KMS-11 (cell line): Measurements from ENCODE around the gene MORN1.
"Not testable (repeated sequence)": the region's sequence is repeated elsewhere in the genome, so short reads cannot be mapped to it uniquely, and the experiment has no call there.

Experiments
- H2AFZ ChIP-seq: fragments of 200-600 bp; sonication (generic); 2 replicates; pipeline ENCODE4 v1.6.1; 2016; ENCODE audit warnings: antibody characterized with exemption, mixed run types, low read depth
- H3K27ac ChIP-seq: fragments of 200-600 bp; sonication (generic); 2 replicates; pipeline ENCODE4 v1.6.1; 2016; ENCODE audit warnings: mild to moderate bottlenecking, mixed run types
- H3K27me3 ChIP-seq: fragments of 200-600 bp; sonication (generic); 2 replicates; pipeline ENCODE4 v1.6.1; 2017; ENCODE audit warnings: mild to moderate bottlenecking, low read depth, mixed run types, moderate library complexity; ENCODE audit not compliant: insufficient read depth
- H3K36me3 ChIP-seq: fragments of 200-600 bp; sonication (generic); 2 replicates; pipeline ENCODE4 v1.6.1; 2017; ENCODE audit warnings: mild to moderate bottlenecking, mixed run types; ENCODE audit not compliant: insufficient read depth
- H3K4me1 ChIP-seq: fragments of 200-600 bp; sonication (generic); 2 replicates; pipeline ENCODE4 v1.6.1; 2016; ENCODE audit warnings: mild to moderate bottlenecking, low read depth, mixed run types; ENCODE audit not compliant: poor library complexity, severe bottlenecking
- H3K4me2 ChIP-seq: fragments of 200-600 bp; sonication (generic); 2 replicates; pipeline ENCODE4 v1.7.0; 2016; ENCODE audit warnings: mild to moderate bottlenecking, mixed run types
- H3K4me3 ChIP-seq: fragments of 200-600 bp; sonication (generic); IDR thresholded peaks from 2 replicates; pipeline ENCODE4 v1.6.1; 2017; ENCODE audit warnings: low read depth, low read length, mixed read lengths; ENCODE audit not compliant: insufficient read depth
- H3K79me2 ChIP-seq: fragments of 200-600 bp; sonication (generic); 2 replicates; pipeline ENCODE4 v1.6.1; 2016; ENCODE audit warnings: low read depth, mixed run types; ENCODE audit not compliant: insufficient read depth
- H3K9ac ChIP-seq: fragments of 200-600 bp; sonication (generic); 2 replicates; pipeline ENCODE4 v1.6.1; 2016; ENCODE audit warnings: mild to moderate bottlenecking, mixed run types
- H4K20me1 ChIP-seq: fragments of 200-600 bp; sonication (generic); 2 replicates; pipeline ENCODE4 v1.6.1; 2016; ENCODE audit warnings: mild to moderate bottlenecking, mixed run types; ENCODE audit not compliant: insufficient read depth
- TF ChIP-seq, protein P1 (sequence below): fragments of 200-600 bp; sonication (generic); conservative IDR thresholded peaks from 2 replicates; pipeline ENCODE4 v1.6.1; 2017; ENCODE audit warnings: low read depth, mild to moderate bottlenecking, antibody characterized with exemption, low read length, moderate library complexity, mixed read lengths

Gene MORN1

DNA sequence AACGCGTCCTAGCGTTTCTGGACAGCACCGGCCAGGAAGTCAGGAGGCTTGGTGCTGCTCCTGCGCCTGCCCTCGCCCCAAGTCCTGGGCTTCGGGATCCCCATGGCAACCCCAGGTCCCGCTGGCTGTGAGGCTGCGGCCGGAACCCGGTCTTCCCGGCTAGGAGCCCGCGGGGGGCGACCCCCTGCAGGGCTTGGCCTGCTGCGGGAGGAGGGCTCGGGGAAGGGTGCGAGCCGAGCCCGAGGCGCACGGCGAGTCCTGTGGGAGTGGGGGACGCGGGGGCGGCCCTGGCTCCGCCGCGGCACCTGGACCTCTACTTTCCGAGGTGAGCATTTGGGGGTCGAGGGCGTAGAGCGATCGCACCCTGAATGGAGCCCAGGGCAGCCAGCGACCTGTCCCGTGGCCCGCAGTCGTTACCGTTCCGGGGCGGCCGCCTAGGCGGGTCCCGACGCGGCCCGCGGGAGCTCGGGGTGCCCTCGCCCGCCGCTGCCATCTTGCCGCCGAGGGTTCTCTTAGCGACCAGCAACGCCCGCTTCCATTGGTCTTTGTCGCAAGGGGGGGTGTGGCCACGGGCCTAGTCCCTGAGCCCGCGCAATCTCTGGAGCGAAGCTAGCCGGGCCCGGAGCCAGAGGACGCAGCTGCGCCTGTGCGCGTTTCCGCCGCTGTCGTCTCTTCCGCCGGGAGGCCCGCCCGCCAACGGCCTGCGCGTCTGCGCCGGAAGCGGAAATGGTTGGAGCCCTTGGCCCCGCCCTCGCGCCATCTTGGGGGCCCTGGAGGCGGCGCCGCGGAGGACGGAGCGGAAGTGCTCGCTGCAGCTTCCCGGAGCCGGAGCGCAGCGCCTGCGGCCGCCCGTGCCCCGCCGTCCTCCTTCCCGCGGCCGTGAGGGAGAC lies at the start of gene MORN1, which contains the start of gene RER1:
TSS of gene MORN1 (minus strand) at position 514 of the 890 bp plus-strand sequence. CDS start at position 493, 21 bp downstream.
TSS of gene RER1 (plus strand) at position 801 of the 890 bp plus-strand sequence. CDS start 3,950 bp downstream, outside the sequence.
- Histone ChIP-seq H3K27me3 (no peaks in the 10 kb centered on the region), H3K36me3 (no peaks in the 10 kb centered on the region), H3K4me1 (peaks cover 17% of the 10 kb centered on the region), H2AFZ (peak within 1 kb of the TSS; percentile 85), H3K4me3 (peak within 1 kb of the TSS; percentile 77), H3K79me2 (peaks cover 19% of the 10 kb centered on the region), H4K20me1 (no peaks in the 10 kb centered on the region), H3K27ac (peak within 1 kb of the TSS; percentile 56), H3K4me2 (peak within 1 kb of the TSS; percentile 90), H3K9ac (peak within 1 kb of the TSS; percentile 77)
- TF ChIP-seq, protein P1, sequence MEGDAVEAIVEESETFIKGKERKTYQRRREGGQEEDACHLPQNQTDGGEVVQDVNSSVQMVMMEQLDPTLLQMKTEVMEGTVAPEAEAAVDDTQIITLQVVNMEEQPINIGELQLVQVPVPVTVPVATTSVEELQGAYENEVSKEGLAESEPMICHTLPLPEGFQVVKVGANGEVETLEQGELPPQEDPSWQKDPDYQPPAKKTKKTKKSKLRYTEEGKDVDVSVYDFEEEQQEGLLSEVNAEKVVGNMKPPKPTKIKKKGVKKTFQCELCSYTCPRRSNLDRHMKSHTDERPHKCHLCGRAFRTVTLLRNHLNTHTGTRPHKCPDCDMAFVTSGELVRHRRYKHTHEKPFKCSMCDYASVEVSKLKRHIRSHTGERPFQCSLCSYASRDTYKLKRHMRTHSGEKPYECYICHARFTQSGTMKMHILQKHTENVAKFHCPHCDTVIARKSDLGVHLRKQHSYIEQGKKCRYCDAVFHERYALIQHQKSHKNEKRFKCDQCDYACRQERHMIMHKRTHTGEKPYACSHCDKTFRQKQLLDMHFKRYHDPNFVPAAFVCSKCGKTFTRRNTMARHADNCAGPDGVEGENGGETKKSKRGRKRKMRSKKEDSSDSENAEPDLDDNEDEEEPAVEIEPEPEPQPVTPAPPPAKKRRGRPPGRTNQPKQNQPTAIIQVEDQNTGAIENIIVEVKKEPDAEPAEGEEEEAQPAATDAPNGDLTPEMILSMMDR: no peak

DNA sequence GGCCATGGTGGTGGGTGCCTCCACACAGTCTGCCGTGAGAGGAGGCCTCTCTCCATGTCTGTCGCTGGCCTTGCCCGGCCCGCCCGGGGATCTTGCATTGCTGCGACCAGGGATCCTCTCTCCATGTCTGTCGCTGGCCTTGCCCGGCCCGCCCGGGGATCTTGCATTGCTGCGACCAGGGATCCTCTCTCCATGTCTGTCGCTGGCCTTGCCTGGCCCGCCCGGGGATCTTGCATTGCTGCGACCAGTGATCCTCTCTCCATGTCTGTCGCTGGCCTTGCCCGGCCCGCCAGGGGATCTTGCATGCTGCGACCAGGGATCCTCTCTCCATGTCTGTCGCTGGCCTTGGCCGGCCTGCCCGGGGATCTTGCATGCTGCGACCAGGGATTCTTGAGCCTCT lies 49.0 kb upstream of the MORN1 start:
- H3K4me2 ChIP-seq, H2AFZ ChIP-seq, H4K20me1 ChIP-seq, H3K4me3 ChIP-seq, H3K27ac ChIP-seq, H3K9ac ChIP-seq, H3K36me3 ChIP-seq, H3K79me2 ChIP-seq: not testable (repeated sequence)
- Histone ChIP-seq H3K27me3 (peaks cover 71% of the 10 kb centered on the region), H3K4me1 (peaks cover 15% of the 10 kb centered on the region)

GRCh38 chr1:2439369-2439768 lies 48.0 kb upstream of the MORN1 start:
- TF ChIP-seq, protein P1: no peak
- peaks cover 71% of the 10 kb centered on the region for H3K27me3 ChIP-seq
- 0 out of 2 replicates have a peak overlapping the region, but pooled peaks have one; percentile 22 for H2AFZ ChIP-seq
- H3K4me2 ChIP-seq: peak overlapping the region; percentile 54; the same call in 1 of the 2 replicates
- H3K36me3 ChIP-seq: no peaks in the 10 kb centered on the region
- no peak overlapping the region for H3K9ac ChIP-seq
- no peak overlapping the region for H3K4me3 ChIP-seq
- peaks cover 15% of the 10 kb centered on the region for H3K4me1 ChIP-seq
- H4K20me1 ChIP-seq: no peaks in the 10 kb centered on the region
- H3K27ac ChIP-seq: no peak overlapping the region
- H3K79me2 ChIP-seq: no peaks in the 10 kb centered on the region

- H3K27me3 ChIP-seq: peaks cover 73% of the 10 kb centered on the region
- H3K27ac ChIP-seq: no peak overlapping the region
- H3K4me1 ChIP-seq: peaks cover 15% of the 10 kb centered on the region
- H4K20me1 ChIP-seq: no peaks in the 10 kb centered on the region
- no peaks in the 10 kb centered on the region for H3K79me2 ChIP-seq
- no peak overlapping the region for H3K9ac ChIP-seq
- H3K4me3 ChIP-seq: no peak overlapping the region
- no peak overlapping the region for H2AFZ ChIP-seq
- no peaks in the 10 kb centered on the region for H3K36me3 ChIP-seq
- TF ChIP-seq, protein P1: no peak
- no peak overlapping the region for H3K4me2 ChIP-seq
These were observed 47.3 kb upstream of the MORN1 start for GRCh38 chr1:2438641-2439040.

GRCh38 chr1:2438038-2438437 lies 46.7 kb upstream of the MORN1 start:
- TF ChIP-seq, protein P1: no peak
- Histone ChIP-seq H3K27ac (no peak overlapping the region), H4K20me1 (no peaks in the 10 kb centered on the region), H3K4me3 (no peak overlapping the region), H2AFZ (no peak overlapping the region), H3K9ac (no peak overlapping the region), H3K79me2 (no peaks in the 10 kb centered on the region), H3K36me3 (no peaks in the 10 kb centered on the region), H3K4me1 (peaks cover 15% of the 10 kb centered on the region), H3K4me2 (no peak overlapping the region), H3K27me3 (peaks cover 78% of the 10 kb centered on the region)
